ENCODE measurements around the gene CEP72.

DNA sequence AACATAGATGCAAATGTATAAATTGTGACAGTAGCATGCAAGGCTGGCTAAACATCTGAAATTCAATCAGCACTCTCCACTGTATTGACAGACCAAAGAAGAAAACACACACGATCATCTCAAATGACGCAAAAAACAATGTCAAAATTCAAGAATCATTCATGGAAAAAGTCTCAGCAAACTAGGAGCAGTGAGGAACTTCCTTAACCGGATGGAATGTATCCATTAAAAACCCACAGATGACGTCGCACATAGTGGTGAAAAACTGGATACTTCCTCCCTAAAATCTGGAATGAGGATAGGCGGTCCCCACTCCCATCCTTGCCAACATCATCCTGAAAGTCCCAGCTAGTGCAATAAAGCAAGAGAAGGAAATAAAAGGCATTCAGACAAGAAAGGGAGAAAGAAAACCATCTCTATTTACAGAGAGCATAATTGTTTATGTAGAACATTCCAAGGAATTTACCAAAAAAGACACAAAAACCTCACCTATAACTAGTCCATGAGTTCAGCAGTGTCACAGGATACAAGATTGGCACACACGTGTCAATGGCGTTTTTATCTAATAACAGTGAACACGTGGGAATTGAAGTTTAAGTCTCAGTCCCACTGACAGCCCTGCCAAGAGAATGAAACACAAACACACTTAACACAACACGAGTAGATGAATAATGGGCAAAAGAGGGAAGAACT lies 14.1 kb upstream of the CEP72 start:
- TF ChIP-seq, protein P1, sequence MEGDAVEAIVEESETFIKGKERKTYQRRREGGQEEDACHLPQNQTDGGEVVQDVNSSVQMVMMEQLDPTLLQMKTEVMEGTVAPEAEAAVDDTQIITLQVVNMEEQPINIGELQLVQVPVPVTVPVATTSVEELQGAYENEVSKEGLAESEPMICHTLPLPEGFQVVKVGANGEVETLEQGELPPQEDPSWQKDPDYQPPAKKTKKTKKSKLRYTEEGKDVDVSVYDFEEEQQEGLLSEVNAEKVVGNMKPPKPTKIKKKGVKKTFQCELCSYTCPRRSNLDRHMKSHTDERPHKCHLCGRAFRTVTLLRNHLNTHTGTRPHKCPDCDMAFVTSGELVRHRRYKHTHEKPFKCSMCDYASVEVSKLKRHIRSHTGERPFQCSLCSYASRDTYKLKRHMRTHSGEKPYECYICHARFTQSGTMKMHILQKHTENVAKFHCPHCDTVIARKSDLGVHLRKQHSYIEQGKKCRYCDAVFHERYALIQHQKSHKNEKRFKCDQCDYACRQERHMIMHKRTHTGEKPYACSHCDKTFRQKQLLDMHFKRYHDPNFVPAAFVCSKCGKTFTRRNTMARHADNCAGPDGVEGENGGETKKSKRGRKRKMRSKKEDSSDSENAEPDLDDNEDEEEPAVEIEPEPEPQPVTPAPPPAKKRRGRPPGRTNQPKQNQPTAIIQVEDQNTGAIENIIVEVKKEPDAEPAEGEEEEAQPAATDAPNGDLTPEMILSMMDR (IDR thresholded peaks at IDR 0.05): no peak
- TF ChIP-seq POLR2A (IDR thresholded peaks at IDR 0.05): no peak
